Measurements from ENCODE around the gene MCU. TPM values are rescaled to one million over a fixed set of nuclear protein-coding genes. Genes with fewer than 3 reads are reported as not detected.

The MCU gene
- total RNA-seq, 4 donors from 2014 or later = 14.9 to 20.6 (median 19.5) TPM

DNA sequence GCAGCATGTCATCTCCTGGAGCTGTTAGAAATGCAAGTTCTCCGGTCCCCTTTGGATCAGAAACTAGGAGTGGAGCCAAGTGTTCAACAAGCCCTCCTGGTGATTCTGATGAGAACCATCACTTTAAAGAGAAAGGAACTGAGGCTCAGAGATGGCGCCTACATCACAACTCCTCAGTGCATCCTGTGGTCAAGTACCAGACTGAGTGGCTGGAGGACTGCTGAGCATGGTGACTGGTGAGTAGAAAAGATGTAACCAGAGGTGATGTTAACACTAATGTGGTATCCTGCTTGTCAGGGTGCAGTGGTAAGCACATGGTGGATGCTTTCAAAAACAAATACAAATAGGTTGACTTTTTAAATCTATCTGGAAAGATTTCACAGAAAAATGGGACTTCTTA is 198.1 kb downstream of the MCU start:
- H3K36me3 ChIP-seq = peaks cover 0 to 24% (median 12%) of the 10 kb centered on the region in 4 donors
- no peak overlapping the region for H3K4me3 ChIP-seq
- WGBS = 94% methylated on average over 2 of the region's 2 CpGs
- peaks cover 0 to 3% (median 0%) of the 10 kb centered on the region in 4 donors for H3K4me1 ChIP-seq
- no peaks in the 10 kb centered on the region for H3K9me3 ChIP-seq
- no peak overlapping the region for H3K27ac ChIP-seq (replicated peaks in 1 of 4)
- intact Hi-C loops (cut with DNase I) = no loop called here
- TF ChIP-seq EP300 (IDR thresholded peaks at IDR 0.05) = no peak
- no peak for TF ChIP-seq POLR2AphosphoS5 (IDR thresholded peaks at IDR 0.05)
- TF ChIP-seq POLR2A (IDR thresholded peaks at IDR 0.05; ENCODE audit: low read depth) = no peak
- no peak for TF ChIP-seq CTCF (IDR thresholded peaks at IDR 0.05)
- no peaks in the 10 kb centered on the region for H3K27me3 ChIP-seq
- DNase-seq (ENCODE audit: extremely low spot score) = no peak

- no peaks in the 10 kb centered on the region for H3K9me3 ChIP-seq
- DNase-seq (ENCODE audit: extremely low spot score) = no peak
- no peak within 1 kb of the TSS for H3K27ac ChIP-seq (replicated peaks in 1 of 4)
- H3K36me3 ChIP-seq = peaks cover 0 to 2% (median 0%) of the 10 kb centered on the region in 4 donors
- peaks cover 0 to 6% (median 0%) of the 10 kb centered on the region in 4 donors for H3K27me3 ChIP-seq
- H3K4me1 ChIP-seq = no peaks in the 10 kb centered on the region
- 75% methylated on average over 4 of the region's 4 CpGs for WGBS
- TF ChIP-seq CTCF (IDR thresholded peaks at IDR 0.05) (no peak), POLR2A (IDR thresholded peaks at IDR 0.05; ENCODE audit: low read depth) (no peak), POLR2AphosphoS5 (IDR thresholded peaks at IDR 0.05) (no peak), EP300 (IDR thresholded peaks at IDR 0.05) (no peak)
- no peak within 1 kb of the TSS for H3K4me3 ChIP-seq
- intact Hi-C loops (cut with DNase I) = no loop called here
Measured at GRCh38 chr10:72893136-72893798, 201.3 kb downstream of the MCU start, which contains the start of gene OIT3. TSS of gene OIT3 (plus strand) at chr10:72893739. CDS start at chr10:72893799, 60 bp downstream.

DNA sequence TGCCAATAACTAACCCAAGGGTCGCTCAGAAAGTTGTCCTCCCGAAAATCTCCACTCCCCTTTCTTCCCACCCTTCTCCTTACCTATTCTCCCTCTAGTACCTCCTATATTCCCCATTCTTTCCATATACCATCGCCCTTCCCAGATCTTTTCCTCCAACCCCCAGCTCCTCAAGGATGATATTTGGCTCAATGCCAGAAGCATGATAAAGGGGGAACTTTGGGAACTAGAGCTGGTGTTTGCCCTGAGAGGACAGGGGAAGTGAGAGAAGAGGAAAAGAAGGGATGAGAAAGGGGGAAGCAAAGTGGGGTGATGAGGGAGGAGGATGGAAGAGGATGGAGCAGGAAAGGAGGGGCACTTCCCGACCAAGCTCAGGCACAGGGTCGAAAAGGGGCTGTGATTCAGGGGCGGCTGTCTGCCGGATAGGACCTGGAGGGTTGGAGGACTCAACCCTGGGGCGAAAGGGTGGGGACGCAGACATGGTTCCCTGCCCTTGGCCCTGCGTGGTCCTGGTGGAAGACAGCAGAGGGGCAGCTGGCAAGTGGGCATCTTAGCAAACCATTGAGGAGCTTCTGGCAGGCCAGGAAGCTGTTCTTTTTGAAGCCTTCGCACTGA is 203.4 kb downstream of the MCU start:
- no peak for DNase-seq (ENCODE audit: extremely low spot score)
- Histone ChIP-seq H3K4me1 (no peaks in the 10 kb centered on the region), H3K27me3 (peaks cover 0 to 6% (median 0%) of the 10 kb centered on the region in 4 donors), H3K27ac (replicated peaks in 1 of 4) (no peak overlapping the region), H3K9me3 (no peaks in the 10 kb centered on the region), H3K4me3 (no peak overlapping the region), H3K36me3 (no peaks in the 10 kb centered on the region)
- 81% methylated on average over 11 of the region's 11 CpGs for WGBS
- TF ChIP-seq POLR2A (IDR thresholded peaks at IDR 0.05; ENCODE audit: low read depth) (no peak), CTCF (IDR thresholded peaks at IDR 0.05) (no peak), EP300 (IDR thresholded peaks at IDR 0.05) (no peak), POLR2AphosphoS5 (IDR thresholded peaks at IDR 0.05) (no peak)
- intact Hi-C loops (cut with DNase I) = no loop called here

- Histone ChIP-seq H3K36me3 (no peaks in the 10 kb centered on the region), H3K27me3 (peaks cover 0 to 6% (median 0%) of the 10 kb centered on the region in 4 donors), H3K4me3 (no peak overlapping the region), H3K4me1 (no peaks in the 10 kb centered on the region), H3K9me3 (no peaks in the 10 kb centered on the region), H3K27ac (replicated peaks in 1 of 4) (no peak overlapping the region)
- TF ChIP-seq POLR2AphosphoS5 (IDR thresholded peaks at IDR 0.05) = no peak
- TF ChIP-seq CTCF (IDR thresholded peaks at IDR 0.05) = no peak
- TF ChIP-seq EP300 (IDR thresholded peaks at IDR 0.05) = no peak
- no peak for TF ChIP-seq POLR2A (IDR thresholded peaks at IDR 0.05; ENCODE audit: low read depth)
- intact Hi-C loops (cut with DNase I) = no loop called here
- no peak for DNase-seq (ENCODE audit: extremely low spot score)
- 94% methylated on average over 10 of the region's 10 CpGs for WGBS
Measured at GRCh38 chr10:72898616-72899015, 206.7 kb downstream of the MCU start.
